Measurements from ENCODE around the gene NTM. TPM values are rescaled to one million over a fixed set of nuclear protein-coding genes. Genes with fewer than 3 reads are reported as not detected.

NTM gene
- total and polyA plus RNA-seq, 2 donors from 2014 or later: 0.92 to 10.3 TPM

DNA sequence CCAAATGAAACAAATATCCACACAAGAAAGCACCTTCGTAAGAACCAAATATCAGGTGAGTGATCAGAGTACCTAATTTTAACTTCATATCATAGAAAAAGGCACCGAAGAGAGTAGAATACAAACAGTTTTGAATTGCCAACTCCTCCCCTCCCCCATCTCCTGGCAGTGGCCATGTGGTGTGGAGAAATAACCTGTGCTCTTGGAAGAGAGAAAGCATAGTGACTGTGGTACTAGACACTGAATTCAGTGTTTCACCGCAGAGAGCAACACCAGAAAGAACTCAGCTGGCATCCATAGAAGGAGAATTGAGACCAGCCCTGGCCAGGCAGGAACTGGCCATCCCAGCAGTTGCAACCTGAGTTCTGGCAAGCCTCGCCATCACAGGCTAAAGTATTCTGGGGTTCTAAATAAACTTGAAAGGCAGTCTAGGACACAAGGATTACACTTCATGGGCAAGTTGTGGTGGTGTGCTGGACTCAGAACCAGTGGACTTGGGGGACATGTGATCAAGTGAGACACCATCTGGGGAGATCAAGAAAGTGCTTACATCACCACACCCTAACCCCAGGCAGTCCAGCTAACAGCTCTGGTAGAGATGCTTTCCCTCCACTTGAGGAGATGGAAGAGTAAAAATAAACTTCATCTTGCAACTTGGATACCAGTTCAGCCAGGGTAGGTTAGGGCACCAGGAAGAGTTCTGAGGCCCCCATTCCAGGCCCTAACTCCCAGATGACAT lies 1003.2 kb downstream of the NTM start:
- DNase-seq (no peak), FAIRE-seq (no peak)
- Histone ChIP-seq H3K27ac (ENCODE audit: low read depth in 2 of 2, low read length in 2 of 2) (no peak overlapping the region), H3K9ac (ENCODE audit: low read length in 3 of 3) (no peak overlapping the region), H3K4me1 (ENCODE audit: control insufficient read depth in 2 of 3, insufficient read depth in 2 of 3, low read depth in 1 of 3, low read length in 3 of 3) (no peaks in the 10 kb centered on the region), H3K9me3 (ENCODE audit: control insufficient read depth in 2 of 3, insufficient read depth in 1 of 3, low read length in 3 of 3) (no peaks in the 10 kb centered on the region), H3K27me3 (ENCODE audit: control insufficient read depth, insufficient read depth, low read length) (no peaks in the 10 kb centered on the region), H3K36me3 (ENCODE audit: control insufficient read depth in 2 of 3, insufficient read depth in 3 of 3, low read length in 3 of 3) (no peaks in the 10 kb centered on the region), H3K4me3 (ENCODE audit: low read length in 3 of 3) (no peak overlapping the region)
- intact Hi-C loops (cut with DNase I): no loop called here
- TF ChIP-seq, protein P1, sequence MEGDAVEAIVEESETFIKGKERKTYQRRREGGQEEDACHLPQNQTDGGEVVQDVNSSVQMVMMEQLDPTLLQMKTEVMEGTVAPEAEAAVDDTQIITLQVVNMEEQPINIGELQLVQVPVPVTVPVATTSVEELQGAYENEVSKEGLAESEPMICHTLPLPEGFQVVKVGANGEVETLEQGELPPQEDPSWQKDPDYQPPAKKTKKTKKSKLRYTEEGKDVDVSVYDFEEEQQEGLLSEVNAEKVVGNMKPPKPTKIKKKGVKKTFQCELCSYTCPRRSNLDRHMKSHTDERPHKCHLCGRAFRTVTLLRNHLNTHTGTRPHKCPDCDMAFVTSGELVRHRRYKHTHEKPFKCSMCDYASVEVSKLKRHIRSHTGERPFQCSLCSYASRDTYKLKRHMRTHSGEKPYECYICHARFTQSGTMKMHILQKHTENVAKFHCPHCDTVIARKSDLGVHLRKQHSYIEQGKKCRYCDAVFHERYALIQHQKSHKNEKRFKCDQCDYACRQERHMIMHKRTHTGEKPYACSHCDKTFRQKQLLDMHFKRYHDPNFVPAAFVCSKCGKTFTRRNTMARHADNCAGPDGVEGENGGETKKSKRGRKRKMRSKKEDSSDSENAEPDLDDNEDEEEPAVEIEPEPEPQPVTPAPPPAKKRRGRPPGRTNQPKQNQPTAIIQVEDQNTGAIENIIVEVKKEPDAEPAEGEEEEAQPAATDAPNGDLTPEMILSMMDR (IDR thresholded peaks at IDR 0.05; ENCODE audit: borderline replicate concordance, extremely low read depth, insufficient read depth): no peak

DNA sequence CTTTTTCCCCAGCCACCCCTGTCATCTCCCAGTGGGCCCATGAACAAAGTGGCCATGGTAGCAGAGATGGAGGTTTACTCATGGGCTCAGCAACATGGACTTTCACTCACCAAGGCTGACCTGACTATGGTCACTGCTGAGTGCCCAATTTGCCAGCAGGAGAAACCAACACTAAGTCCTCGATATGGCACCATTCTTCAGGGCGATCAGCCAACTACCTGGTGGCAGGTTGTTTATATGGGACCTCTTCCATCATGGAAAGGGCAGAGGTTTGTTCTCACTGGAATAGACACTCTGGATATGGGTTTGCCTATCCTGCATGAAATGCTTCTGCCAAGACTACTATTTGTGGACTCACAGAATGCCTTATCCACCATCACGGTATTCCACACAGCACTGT lies 1009.1 kb downstream of the NTM start:
- Histone ChIP-seq H3K4me3 (ENCODE audit: low read length in 3 of 3) (no peak overlapping the region), H3K27ac (ENCODE audit: low read depth in 2 of 2, low read length in 2 of 2) (no peak overlapping the region), H3K27me3 (ENCODE audit: control insufficient read depth, insufficient read depth, low read length) (no peaks in the 10 kb centered on the region), H3K9ac (ENCODE audit: low read length in 3 of 3) (no peak overlapping the region), H3K4me1 (ENCODE audit: control insufficient read depth in 2 of 3, insufficient read depth in 2 of 3, low read depth in 1 of 3, low read length in 3 of 3) (no peaks in the 10 kb centered on the region), H3K9me3 (ENCODE audit: control insufficient read depth in 2 of 3, insufficient read depth in 1 of 3, low read length in 3 of 3) (no peaks in the 10 kb centered on the region), H3K36me3 (ENCODE audit: control insufficient read depth in 2 of 3, insufficient read depth in 3 of 3, low read length in 3 of 3) (no peaks in the 10 kb centered on the region)
- TF ChIP-seq, protein P1 (IDR thresholded peaks at IDR 0.05; ENCODE audit: borderline replicate concordance, extremely low read depth, insufficient read depth): no peak
- DNase-seq (no peak), FAIRE-seq (no peak)
- intact Hi-C loops (cut with DNase I): no loop called here
